Activated CD4-positive, CD25-positive, alpha-beta regulatory T cell (primary cell): ENCODE measurements around the gene DMD.

Experiments
- DNase-seq, 4 experiments: peaks; one replicate each; lab custom pipeline; 2025; lab: John Stamatoyannopoulos, UW

DMD gene

GRCh38 chrX:31112226-31112999 is 2098.9 kb downstream of the DMD start:
- no peak for DNase-seq

GRCh38 chrX:31110657-31111056 is 2100.7 kb downstream of the DMD start:
- no peak for DNase-seq

GRCh38 chrX:31099536-31100090 is 2111.7 kb downstream of the DMD start:
- DNase-seq = no peak

- DNase-seq = no peak
These were observed 2113.3 kb downstream of the DMD start for GRCh38 chrX:31098079-31098478.

- DNase-seq = no peak
These were observed 2117.7 kb downstream of the DMD start for GRCh38 chrX:31093639-31093975.

GRCh38 chrX:31092970-31093638 is 2118.2 kb downstream of the DMD start:
- no peak for DNase-seq

GRCh38 chrX:31092476-31092875 is 2118.9 kb downstream of the DMD start:
- DNase-seq = no peak

GRCh38 chrX:31091819-31092218 is 2119.5 kb downstream of the DMD start:
- no peak for DNase-seq

GRCh38 chrX:31074522-31074921 is 2136.8 kb downstream of the DMD start:
- DNase-seq = no peak

- DNase-seq = no peak
These were observed 2139.6 kb downstream of the DMD start, which contains the start of gene FTHL17 for GRCh38 chrX:31071725-31072124. Gene FTHL17, minus strand, starts transcription at chrX:31072041. Its CDS starts 88 bp downstream, at chrX:31071953.

GRCh38 chrX:31071262-31071661 is 2140.1 kb downstream of the DMD start:
- DNase-seq = no peak

GRCh38 chrX:31070057-31070468 is 2141.3 kb downstream of the DMD start:
- DNase-seq = no peak
